AG04449 (cell line): Measurements from ENCODE around the gene FOXRED1.

ENCODE experiments used
- CTCF ChIA-PET: fragments of 350-600 bp; formaldehyde crosslinking; extraction: SDS; loops from one replicate; lab custom pipeline; 2021; ENCODE audit warnings: antibody characterized with exemption; lab: Yijun Ruan, JAX
- POLR2A ChIA-PET: fragments of 400-600, 350-600 bp; formaldehyde crosslinking; extraction: SDS; loops from one replicate; lab custom pipeline; 2020; ENCODE audit warnings: antibody characterized with exemption, inconsistent platforms; lab: Yijun Ruan, JAX
- DNase-seq: peaks from one replicate; pipeline ENCODE4 v3.0.0-alpha.2; 2010; ENCODE audit warnings: low read depth, low spot score
- H3K4me3 ChIP-seq: 2 replicates; pipeline ENCODE4 v1.5.1; 2011; ENCODE audit warnings: low read depth, mild to moderate bottlenecking, control low read depth, low read length
- TF ChIP-seq, protein P1 (sequence below): IDR thresholded peaks from one replicate; pipeline ENCODE4 v1.5.1; 2011; ENCODE audit warnings: mild to moderate bottlenecking, moderate library complexity, low read length, control low read depth, inconsistent platforms; ENCODE audit not compliant: insufficient read depth; ENCODE audit errors: missing control alignments

The FOXRED1 gene

DNA sequence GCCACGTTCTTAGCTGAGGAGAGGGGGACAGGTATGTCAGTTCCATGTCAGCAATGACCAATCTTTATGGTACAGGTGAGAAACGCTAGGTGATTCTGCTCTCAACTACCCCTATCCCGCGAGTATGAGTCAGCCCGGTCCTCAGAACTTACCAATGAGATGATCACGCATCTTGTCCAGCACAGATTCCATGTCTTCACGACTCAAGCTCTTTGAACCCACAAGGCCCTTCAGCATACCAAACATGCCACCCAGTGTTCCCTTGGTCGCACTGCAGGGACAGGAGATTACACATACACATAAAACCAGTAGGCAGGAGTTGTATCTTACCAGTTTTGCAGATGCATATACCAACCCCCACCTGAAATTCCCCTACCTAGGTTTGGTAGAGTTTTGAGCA is 3.1 kb upstream of the FOXRED1 start:
- H3K4me3 ChIP-seq: no peak overlapping the region
- CTCF ChIA-PET: no interaction called here
- DNase-seq: no peak
- POLR2A ChIA-PET: no interaction called here
- TF ChIP-seq, protein P1, sequence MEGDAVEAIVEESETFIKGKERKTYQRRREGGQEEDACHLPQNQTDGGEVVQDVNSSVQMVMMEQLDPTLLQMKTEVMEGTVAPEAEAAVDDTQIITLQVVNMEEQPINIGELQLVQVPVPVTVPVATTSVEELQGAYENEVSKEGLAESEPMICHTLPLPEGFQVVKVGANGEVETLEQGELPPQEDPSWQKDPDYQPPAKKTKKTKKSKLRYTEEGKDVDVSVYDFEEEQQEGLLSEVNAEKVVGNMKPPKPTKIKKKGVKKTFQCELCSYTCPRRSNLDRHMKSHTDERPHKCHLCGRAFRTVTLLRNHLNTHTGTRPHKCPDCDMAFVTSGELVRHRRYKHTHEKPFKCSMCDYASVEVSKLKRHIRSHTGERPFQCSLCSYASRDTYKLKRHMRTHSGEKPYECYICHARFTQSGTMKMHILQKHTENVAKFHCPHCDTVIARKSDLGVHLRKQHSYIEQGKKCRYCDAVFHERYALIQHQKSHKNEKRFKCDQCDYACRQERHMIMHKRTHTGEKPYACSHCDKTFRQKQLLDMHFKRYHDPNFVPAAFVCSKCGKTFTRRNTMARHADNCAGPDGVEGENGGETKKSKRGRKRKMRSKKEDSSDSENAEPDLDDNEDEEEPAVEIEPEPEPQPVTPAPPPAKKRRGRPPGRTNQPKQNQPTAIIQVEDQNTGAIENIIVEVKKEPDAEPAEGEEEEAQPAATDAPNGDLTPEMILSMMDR: no peak

DNA sequence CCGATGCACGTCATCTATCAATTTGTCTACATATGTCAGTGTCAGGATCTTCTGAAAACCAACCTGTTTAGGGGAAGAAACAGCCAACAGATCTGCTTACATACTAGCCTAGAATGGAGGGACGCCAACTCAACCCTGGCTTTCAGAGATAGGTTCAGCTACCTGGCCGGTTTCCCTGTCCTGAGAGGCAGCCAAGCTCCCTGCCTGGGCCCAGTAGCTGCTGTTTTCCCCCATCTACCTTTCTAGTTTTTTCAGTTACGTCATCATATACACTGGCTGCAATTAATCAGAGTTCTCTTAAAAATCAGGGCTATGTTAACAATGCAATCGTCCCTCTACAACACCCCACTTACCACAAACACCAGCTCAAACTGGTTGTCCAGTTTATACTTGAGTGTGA is 1.3 kb upstream of the FOXRED1 start:
- ChIA-PET POLR2A (no interaction called here), CTCF (no interaction called here)
- H3K4me3 ChIP-seq: peak overlapping the region; percentile 98
- DNase-seq: no peak
- TF ChIP-seq, protein P1: no peak

DNA sequence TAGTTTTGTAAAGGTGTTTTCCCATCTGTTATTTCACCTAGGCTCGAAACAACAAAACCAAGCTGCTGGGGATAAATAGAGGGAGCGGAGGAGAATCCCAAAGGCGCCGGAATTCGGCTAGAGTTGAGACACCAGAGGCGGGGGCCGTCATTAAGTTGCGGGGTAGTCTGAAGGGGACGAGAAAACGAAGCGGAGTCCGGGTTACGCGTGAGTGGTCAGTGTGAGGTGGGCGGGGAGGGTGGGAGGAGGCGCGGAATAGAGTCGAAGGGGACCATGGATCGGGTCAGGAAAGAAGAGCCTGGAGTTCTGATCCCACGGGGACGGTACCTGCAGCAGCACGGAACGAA is 620 bp upstream of the FOXRED1 start:
- no peak for DNase-seq
- POLR2A ChIA-PET: interaction anchor here (1.3 kb wide), 1 partner anchor 13 kb away, joined by 5 read pairs; no protein-coding TSS in a partner anchor
- TF ChIP-seq, protein P1: no peak
- H3K4me3 ChIP-seq: peak overlapping the region; percentile 98
- CTCF ChIA-PET: no interaction called here

DNA sequence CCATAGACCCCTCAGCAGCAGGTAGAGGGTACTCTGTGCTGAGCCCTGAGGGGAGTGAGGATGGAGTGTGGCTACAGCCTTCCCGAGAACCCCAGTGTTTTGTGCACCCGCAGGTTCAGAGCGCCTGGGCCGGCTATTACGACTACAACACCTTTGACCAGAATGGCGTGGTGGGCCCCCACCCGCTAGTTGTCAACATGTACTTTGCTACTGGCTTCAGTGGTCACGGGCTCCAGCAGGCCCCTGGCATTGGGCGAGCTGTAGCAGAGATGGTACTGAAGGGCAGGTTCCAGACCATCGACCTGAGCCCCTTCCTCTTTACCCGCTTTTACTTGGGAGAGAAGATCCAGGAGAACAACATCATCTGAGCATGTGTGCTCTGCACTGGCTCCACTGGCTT is 8.4 kb downstream of the FOXRED1 start:
- CTCF ChIA-PET: no interaction called here
- POLR2A ChIA-PET: no interaction called here
- TF ChIP-seq, protein P1: no peak
- DNase-seq: no peak
- no peak overlapping the region for H3K4me3 ChIP-seq

DNA sequence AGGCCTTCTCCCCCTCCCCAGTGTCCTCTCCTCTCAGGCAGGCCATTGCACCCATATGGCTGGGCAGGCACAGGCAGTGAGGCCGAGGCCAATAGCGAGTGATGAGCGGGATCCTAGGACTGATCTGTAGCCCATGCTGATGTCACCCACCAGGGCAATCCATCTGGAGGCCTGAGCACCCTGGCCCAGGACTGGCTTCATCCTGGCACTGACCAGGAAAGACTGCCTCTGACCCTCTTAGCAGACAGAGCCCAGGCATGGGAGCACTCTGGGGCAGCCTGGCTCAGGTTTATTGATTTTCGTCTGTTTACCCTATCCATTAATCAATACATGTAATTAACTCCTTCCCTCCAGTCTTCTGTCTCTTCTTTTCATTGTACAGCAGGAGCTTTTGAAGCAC is 8.8 kb downstream of the FOXRED1 start:
- CTCF ChIA-PET: no interaction called here
- H3K4me3 ChIP-seq: no peak overlapping the region
- TF ChIP-seq, protein P1: no peak
- DNase-seq: no peak
- POLR2A ChIA-PET: no interaction called here

DNA sequence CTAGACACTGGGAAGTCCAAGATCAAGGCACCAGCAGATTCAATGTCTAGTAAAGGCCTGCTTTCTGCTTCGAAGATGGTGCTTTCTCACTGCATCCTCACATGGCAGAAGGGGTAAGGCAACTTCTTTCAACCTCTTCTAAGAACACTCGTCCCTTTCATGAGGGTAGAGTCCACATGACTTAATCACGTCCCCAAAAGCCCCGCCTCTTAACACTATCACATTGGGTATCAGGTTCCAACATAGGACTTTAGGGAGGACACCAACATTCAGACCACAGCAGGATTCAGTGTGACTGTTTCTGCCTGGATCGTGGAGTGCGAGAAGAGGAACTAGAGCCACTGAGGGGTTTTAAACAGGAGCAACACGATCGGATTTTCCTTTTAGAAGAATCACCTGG is 10.2 kb downstream of the FOXRED1 start:
- ChIA-PET CTCF (no interaction called here), POLR2A (no interaction called here)
- no peak overlapping the region for H3K4me3 ChIP-seq
- TF ChIP-seq, protein P1: no peak
- DNase-seq: no peak
